ENCODE measurements around the gene GRID1.

The GRID1 gene

GRCh38 chr10:85619832-85620231 is 746.8 kb downstream of the GRID1 start:
- no peak for DNase-seq

GRCh38 chr10:85618841-85619240 is 747.8 kb downstream of the GRID1 start:
- no peak for DNase-seq

DNA sequence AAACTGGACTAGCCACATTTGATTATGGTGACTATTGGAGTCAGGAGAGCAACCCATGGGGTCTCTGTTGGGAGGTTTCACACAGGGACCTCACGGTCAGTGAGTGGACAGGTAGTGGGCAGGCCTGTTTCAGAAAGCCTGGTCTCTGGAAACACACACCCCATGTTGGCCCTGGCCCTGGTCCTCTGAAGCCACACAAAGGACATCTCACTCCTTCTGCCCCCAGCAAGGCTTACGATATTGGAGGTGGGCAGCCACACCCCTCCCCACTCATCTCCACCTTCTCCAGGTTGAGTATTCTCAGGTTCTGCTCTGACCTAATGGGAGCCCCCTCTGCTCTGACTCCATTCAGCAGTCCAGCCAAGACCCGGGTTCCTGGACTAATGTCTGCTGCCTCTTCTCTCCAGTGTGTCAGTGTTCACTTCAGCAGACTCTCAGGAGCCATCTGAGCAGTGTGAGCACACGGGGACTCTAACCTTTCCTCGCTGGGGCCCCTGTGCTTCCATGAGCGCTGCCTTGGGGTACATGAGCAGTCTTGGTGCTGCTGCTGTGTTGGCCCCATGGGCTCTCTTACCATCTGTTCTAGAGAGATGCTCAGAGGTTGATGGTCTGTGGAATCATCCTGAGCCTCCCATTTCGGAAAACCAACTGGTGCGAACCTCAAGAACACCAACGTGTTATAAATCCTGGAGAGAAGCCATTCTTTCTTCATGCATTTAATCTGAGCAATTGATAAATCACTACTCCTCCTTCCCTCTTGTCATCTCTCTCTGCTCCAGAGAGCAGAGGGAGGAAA is 748.6 kb downstream of the GRID1 start:
- no peak for DNase-seq

- DNase-seq = no peak
These were observed 751.0 kb downstream of the GRID1 start for GRCh38 chr10:85615556-85615955.

DNA sequence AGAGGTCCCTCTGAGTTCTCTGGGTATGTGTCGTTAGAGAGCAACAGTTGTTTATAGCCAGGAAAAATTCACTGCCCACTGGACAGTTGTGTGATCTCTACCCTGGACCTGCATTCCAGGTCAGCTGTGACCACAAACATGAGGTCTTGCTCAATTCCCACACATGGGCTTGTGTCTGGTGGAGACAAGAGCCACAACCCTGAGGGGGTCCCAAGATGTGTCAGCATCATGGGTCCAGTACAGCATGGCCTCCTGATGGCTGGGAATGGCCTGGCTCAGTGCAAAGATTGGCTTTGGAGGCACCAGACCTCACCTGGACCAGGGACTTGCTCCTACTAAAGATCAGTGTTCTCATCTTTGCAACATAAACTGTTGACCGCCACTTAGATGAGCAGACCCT is 751.6 kb downstream of the GRID1 start:
- no peak for DNase-seq

- DNase-seq = no peak
These were observed 752.0 kb downstream of the GRID1 start for GRCh38 chr10:85614566-85614965.

GRCh38 chr10:85613391-85613790 is 753.2 kb downstream of the GRID1 start:
- DNase-seq = no peak

DNA sequence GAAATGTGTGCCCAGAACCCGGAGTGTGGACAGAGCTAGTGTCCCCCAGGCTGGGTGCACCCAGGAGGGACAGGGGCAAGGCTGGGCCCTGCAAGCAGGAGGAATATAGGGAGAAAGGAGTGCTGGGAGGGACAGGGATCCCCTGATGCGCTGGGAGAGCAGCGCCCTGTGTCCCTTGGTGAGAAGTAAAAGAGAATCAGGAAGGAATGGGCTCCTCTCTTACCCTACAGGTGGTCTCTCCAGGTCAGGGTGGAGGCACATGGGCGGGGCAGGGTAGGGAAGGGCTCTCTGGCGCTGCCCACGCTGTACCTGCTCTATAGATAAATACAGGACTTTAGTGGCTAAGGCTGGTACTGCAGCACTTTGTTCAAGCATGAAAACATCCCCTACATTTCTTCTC is 753.8 kb downstream of the GRID1 start:
- peak; percentile 41 for DNase-seq

DNA sequence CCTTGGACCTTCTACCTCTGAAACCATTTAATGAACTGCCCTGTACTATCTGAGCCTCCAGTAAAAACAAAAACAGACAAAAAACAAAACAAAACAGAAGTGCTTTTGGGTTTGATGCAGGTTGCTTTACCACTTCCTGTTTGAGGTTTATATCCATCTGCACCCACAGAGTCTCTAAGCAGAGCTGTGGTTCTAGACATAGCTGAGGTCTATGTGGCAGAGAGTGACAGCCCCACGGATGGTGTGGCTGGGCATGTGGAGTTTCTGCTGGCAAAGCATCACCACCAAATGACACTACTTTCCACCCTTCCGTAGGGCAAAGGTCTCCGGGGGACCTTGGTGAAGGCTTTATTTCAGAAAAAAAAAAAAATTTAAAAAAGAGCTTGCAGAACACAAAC is 754.2 kb downstream of the GRID1 start:
- no peak for DNase-seq

DNA sequence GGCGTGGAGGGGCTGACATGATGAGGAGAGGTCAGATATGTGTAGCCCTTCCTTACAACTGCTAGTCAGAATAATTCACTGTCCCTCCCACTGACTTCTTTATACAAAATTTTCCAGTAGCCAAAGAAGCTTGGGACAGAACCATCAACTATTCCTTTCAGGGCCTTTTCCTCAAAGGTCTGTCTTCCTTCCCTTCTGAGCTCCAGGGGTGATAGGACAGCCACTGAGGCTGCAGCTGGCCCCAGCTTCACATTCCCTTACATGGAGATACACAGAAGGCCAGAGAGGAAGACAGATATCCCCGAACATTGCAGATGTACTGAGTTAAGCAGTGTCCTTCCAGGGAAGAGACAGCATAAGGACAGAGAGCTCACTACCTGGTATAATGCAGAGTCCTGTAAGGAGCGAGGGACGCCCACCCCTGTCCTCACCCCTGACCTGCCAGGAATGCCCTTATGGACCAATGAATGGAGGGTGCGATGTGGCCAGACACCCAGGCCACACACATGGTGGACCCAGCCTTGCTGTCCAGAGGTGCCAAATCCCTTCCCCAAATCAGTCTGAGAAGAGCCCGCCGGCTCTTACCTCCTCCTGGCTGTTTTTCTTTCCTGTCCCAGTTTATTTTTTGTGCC is 754.7 kb downstream of the GRID1 start:
- no peak for DNase-seq

- no peak for DNase-seq
These were observed 755.4 kb downstream of the GRID1 start for GRCh38 chr10:85611093-85611740.

DNA sequence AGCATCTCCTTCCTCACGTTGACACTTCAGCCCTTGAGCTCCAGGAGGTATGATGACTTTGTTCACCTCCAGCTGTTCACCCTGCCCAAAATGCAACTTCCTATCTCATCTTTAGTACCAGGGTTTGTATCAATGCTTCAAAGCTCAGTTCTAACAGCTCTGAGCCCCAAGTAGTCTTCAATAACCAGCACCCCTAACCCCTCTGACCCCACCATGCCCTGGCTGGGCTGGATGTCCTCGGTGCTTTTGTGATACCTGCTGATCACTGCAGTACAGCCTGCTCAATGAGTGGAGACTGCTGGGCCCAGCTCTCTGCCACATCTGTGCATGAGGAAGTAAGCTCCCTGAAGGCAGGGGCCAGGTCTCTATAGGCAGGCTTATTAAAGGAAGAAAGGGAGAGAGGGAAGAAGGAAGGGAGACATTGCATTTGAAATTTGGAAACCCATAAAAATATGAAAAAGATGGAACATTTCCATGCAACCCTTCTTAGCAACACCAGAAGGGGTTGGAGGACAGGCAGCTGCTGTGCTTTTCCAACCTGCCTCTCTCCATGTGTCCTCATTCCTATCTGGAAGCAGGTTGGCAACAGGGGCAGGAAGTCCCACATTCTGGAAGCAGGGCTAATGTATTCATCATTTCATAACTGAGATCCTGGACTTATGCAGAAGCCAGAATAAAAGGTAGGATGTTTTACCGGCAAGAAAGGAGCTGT is 756.1 kb downstream of the GRID1 start:
- DNase-seq = no peak

DNA sequence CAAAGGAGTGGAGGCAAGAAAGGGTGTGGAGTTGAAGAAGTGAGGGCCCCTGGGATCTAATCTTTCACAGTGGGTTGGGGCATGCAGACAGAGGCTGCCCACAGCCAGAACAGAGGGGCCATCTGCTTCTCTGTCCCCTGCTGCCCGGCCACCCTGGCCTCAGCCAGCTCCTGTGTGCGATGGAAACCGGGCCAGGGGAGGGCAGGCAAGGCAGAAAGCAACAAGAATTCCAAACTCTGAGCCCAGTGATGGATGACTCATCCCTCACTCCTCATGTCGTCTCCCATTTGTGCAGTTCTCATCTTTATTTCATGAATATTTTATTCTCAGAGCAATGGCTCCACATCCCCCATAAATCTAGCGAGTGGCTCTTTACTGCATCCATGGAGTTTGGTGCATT is 757.1 kb downstream of the GRID1 start:
- no peak for DNase-seq

DNA sequence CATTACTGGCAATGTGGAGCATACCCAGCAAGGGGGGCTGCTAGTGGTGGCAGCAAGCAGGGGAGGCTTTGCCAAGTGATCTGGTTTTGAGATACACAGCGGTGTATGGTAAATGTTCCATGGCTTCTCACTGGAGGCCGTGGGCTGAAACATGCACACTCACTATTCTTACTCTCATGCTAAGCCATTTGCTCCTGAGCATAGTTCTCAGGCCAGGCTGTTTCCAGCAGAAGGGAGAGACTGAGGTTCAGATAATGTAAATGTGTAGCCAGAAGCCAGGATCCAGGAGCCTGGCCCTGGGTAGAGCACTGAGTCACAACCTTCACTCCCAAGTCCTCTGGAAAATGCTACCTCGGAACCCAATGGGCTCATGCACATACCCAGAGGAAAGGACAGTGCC is 757.9 kb downstream of the GRID1 start:
- DNase-seq = no peak

DNA sequence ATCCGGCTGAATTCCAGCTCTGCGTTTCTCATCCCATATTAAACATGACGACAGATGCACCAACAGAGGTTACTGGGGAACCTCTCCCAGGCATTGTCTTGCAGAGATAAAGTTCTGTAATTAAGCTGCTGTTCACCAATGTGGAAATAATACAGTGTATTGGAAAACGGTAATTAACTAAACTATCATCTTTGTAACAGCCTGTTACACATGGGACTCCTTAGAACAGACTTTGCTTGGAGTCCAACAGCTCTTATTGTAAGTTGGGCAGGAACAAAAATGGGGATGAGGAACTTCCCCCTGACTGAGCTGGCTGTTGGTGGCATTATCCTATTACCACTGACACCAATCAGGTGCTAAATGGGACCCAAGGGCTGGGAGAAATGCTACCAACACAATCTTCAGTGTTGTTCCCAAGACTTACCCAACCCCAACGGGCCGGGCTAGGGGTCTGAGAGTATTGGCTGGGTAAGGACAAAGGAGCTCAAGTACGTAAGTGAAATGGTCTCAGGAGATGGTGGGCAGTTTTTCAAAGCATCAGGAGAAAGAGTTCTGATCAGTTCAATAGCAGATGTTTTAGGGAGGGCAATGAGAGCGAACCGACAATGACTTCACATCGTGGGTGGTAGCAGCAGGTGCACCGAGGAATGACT is 759.4 kb downstream of the GRID1 start:
- DNase-seq = no peak

DNA sequence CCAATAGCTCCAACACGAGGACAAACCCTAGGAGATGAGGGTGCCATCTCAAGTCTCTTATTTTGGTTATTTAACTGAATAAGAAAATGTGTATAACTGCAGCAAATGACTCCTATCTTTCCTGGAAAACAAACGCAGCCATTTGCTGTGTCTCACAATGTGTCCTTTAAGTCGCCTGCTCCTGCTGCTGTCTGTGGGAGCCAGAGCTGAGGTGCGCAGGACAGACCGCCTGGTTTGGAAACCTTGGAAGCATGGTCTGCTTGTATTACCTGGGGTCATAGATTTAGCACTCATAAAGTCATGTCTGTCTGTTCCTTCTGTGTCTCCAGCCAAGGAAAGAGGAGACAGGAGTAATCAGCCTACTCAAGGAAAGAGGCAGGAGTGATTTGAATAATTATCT is 760.2 kb downstream of the GRID1 start:
- no peak for DNase-seq

DNA sequence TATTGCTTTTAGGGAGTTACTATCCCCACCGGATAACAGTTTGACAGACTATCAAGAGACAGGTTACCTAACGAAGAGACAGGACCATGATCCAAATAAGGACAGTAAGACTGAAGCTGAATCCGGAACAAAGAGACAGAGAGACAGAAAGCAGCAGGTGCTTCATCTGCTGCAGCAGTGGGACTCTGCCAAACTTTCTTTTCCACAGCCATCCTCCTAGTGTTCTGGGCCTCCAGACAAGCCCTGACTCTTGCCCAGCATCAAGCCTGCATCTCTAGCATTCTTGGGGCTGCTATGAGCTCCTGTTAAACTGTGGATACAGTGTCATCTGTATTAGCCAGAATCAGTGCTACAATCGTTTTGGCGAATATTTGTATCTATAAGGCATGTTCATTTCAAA is 761.7 kb downstream of the GRID1 start:
- DNase-seq = no peak

DNA sequence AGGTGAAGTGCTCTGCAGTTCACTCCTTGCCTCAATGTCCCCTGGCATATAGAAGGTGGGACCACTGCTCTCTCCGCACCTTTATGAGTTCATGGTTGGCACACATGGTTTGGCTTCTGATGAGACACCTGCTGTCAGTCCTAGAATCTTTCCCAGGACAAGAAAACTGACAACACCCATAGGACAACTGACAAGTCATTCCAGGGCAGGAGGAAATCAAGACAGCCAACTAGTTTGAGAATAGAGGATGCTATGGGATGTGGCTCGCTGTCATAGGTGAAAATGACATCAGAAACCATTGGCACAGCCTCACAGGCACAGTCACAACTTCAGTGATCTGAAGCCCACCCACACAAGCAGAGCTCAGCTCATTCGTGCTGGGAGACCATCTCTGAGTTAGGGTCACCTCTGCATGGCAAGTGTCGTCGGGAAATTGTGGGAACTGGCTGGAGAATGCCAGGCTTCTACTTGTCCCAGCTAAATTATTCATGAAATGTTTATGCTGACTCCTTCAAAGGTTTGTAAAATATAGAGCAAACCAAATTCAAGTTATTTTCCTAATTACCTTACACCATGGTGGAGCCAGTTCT is 762.4 kb downstream of the GRID1 start:
- DNase-seq = no peak

DNA sequence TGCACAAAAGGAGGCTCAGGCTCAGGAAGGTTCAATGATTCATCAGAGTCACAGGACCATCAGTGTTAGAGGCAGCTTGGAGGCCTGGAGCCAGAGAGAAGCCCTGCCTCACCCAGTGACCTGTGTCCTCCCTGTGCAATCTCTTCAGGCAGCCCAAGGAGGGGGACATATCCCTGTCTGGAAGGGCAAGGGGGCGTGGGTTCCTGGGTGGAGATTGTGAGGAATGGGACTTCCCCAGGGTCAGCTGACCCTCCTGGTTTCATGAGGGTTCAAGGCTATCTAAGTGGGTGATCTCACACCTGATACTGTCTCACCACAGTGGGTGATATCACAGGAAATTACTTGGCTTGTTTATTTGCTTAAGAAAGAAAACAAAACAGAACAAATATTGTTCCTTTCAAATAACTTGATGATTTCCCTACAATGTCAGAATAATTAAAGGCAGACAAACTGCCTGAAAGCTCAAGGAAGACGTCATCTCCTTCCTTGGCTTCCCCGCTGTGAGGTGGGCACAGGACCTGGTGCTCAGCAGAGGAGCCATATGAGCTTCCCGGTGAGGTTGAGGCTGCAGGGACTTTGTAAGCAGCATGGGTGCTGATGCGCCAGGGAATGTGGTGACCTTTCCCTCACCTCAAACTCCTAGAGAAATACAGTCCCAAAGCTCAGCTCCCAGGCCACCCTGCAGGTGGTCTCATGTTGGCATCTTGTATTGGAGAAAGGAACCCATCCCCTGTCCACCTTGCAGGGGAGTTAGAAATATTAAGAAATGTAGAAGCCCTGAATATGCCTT is 763.2 kb downstream of the GRID1 start:
- peak; percentile 45 for DNase-seq

GRCh38 chr10:85602713-85603112 is 763.9 kb downstream of the GRID1 start:
- DNase-seq = no peak

GRCh38 chr10:85602306-85602705 is 764.3 kb downstream of the GRID1 start:
- no peak for DNase-seq

DNA sequence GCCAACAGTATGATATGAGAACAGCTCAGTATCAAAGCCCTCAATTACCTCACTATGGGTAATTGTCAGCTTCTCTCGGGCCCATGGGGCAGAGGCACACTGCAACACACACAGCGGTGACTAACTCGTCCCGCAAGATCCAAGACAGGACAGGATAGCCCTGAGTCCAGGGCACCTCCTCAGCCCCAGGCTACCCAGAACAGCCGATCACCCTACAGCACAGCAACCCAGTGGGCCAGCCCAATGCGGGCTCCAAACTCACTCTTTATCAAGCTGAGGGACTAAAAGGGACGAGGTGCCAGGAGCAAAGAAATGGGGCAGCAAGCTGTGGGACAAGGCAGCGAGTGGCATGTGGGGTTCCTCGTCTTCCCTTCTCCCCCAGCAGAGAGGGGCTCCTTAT is 765.1 kb downstream of the GRID1 start:
- DNase-seq = no peak

Measured in DMS53 (cell line).